Transverse colon (tissue), 3 donors: ENCODE data around the gene CEACAM19.

Source experiments
- CTCF ChIP-seq, 5 experiments: fragments of 200-600 bp in 3 of 5; fragments of 450-650 bp in 2 of 5; sonication (generic) in 3 of 5; IDR thresholded peaks; 1 replicate in 2 of 5; 2 replicates in 3 of 5; pipeline ENCODE4 v1.5.1; 2016 to 2017; ENCODE audit warnings: antibody characterized with exemption in 5 of 5, inconsistent platforms in 3 of 5, mild to moderate bottlenecking in 2 of 5, moderate library complexity in 1 of 5
- EP300 ChIP-seq: sonication (generic); formaldehyde crosslinking; IDR thresholded peaks from one replicate; pipeline ENCODE4 v1.6.1; 2017; ENCODE audit warnings: antibody characterized with exemption, low read depth
- POLR2A ChIP-seq: fragments of 450-650 bp; IDR thresholded peaks from one replicate; pipeline ENCODE4 v1.6.1; 2016; ENCODE audit warnings: antibody characterized with exemption, mild to moderate bottlenecking, moderate library complexity

GRCh38 chr19:44640518-44640917 is 30.8 kb upstream of the CEACAM19 start:
- TF ChIP-seq EP300 (no peak), CTCF (IDR thresholded peaks at IDR 0.05) (no peak), POLR2A (no peak)
